ENCODE data around the gene LTBP2. TPM values are rescaled to one million over a fixed set of nuclear protein-coding genes. Genes with fewer than 3 reads are reported as not detected.
A peak's percentile ranks its signal among the peaks of the same experiment; 100 is the strongest.

Gene LTBP2
- total RNA-seq (0.54 TPM), polyA plus RNA-seq (under 1 TPM; 0.02 to 0.25 (median 0.14) TPM)

DNA sequence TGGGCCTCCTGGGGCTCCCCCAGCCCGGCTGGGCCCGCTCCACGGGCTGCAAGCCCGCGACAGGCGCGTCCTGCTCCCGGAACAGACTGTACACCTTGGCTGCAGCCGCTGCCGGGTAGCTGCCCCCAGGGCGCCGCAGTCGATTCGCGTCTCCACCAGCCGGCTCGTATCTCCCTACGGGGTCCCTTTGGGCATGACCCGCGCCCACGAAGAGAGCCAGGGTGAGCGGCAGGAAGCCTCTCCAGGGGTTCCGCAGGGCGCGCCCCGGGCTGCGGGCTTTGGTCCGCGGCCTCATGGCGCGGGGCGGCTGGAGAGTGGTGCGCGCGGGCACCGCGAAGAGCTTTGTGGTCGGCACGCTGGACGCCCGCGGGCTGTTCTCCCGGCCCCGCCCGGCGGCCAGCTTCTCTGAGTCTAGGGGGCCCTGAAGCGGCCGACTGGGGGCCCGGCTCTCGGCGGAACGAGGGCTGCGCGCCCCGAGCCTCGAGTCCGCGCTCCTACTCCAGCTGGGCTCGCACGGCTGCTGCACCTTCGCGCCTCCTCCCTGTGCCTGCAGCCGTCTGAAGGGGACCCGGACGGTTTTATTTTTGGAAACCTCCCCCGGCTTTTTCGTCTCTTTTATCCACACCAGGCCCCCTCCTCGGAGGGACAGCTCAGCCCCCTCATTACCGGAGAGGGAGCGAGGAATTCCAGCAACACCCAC is at the start of gene LTBP2:
TSS of gene LTBP2 (minus strand) at position 588 of the 700 bp plus-strand sequence. CDS start at position 295, 293 bp downstream.
- Histone ChIP-seq H3K36me3 (ENCODE audit: control insufficient read depth, insufficient read depth, low read length) (no peaks in the 10 kb centered on the region), H3K4me3 (ENCODE audit: low read depth, low read length) (no peak within 1 kb of the TSS), H3K27me3 (ENCODE audit: control insufficient read depth, insufficient read depth, low read length) (no peaks in the 10 kb centered on the region), H3K9me3 (ENCODE audit: control insufficient read depth in 2 of 2, low read length in 2 of 2) (no peaks in the 10 kb centered on the region), H3K4me1 (ENCODE audit: control insufficient read depth, insufficient read depth, low read length, poor library complexity, severe bottlenecking) (peaks cover 27% of the 10 kb centered on the region), H3K27ac (ENCODE audit: insufficient read depth, low read length, poor library complexity, severe bottlenecking) (no peak within 1 kb of the TSS)
- Mint-ChIP-seq H3K27ac (no peak within 1 kb of the TSS), H3K4me1 (peaks cover 5 to 50% (median 33%) of the 10 kb centered on the region in 4 donors), H3K36me3 (no peaks in the 10 kb centered on the region), H3K9me3 (peaks cover 0 to 2% (median 0%) of the 10 kb centered on the region in 7 donors), H3K4me3 (peak within 1 kb of the TSS; percentile 78 to 87 (median 84)), H3K27me3 (peaks cover 20% of the 10 kb centered on the region)
- peak in 2 of 3 donors; percentile 22 to 28 for DNase-seq
- no peak for ATAC-seq (ENCODE audit: low read depth in 2 of 2)

DNA sequence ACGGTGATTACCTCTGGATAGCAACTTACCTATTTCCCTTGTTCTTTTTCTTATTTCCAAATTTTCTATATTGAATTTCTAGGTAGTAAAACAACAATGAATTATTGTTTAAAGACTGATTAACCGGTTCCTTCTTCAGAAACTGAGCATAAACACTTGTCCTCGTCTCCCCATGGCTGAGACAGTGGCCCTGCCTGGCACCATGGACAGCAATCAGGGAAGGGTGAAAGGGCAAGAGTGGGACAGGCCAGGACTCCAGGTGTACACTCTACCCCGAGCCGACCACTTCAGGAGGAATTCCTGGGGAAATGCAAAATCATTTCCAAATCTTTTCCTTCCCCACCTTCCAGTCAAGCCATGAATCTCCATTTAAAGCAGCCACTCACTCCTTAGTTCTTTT is 48.8 kb upstream of the LTBP2 start:
- no peak overlapping the region for H3K27ac ChIP-seq (ENCODE audit: insufficient read depth, low read length, poor library complexity, severe bottlenecking)
- peaks cover 43% of the 10 kb centered on the region for H3K36me3 Mint-ChIP-seq
- no peaks in the 10 kb centered on the region for H3K4me1 Mint-ChIP-seq
- DNase-seq (no peak), ATAC-seq (ENCODE audit: low read depth in 2 of 2) (no peak)
- no peaks in the 10 kb centered on the region for H3K9me3 Mint-ChIP-seq
- no peaks in the 10 kb centered on the region for H3K27me3 ChIP-seq (ENCODE audit: control insufficient read depth, insufficient read depth, low read length)
- H3K36me3 ChIP-seq (ENCODE audit: control insufficient read depth, insufficient read depth, low read length): peaks cover 58% of the 10 kb centered on the region
- H3K27ac Mint-ChIP-seq: no peak overlapping the region
- no peaks in the 10 kb centered on the region for H3K27me3 Mint-ChIP-seq
- H3K4me1 ChIP-seq (ENCODE audit: control insufficient read depth, insufficient read depth, low read length, poor library complexity, severe bottlenecking): no peaks in the 10 kb centered on the region
- H3K9me3 ChIP-seq (ENCODE audit: control insufficient read depth in 2 of 2, low read length in 2 of 2): no peaks in the 10 kb centered on the region
- no peak overlapping the region for H3K4me3 Mint-ChIP-seq
- H3K4me3 ChIP-seq (ENCODE audit: low read depth, low read length): no peak overlapping the region

DNA sequence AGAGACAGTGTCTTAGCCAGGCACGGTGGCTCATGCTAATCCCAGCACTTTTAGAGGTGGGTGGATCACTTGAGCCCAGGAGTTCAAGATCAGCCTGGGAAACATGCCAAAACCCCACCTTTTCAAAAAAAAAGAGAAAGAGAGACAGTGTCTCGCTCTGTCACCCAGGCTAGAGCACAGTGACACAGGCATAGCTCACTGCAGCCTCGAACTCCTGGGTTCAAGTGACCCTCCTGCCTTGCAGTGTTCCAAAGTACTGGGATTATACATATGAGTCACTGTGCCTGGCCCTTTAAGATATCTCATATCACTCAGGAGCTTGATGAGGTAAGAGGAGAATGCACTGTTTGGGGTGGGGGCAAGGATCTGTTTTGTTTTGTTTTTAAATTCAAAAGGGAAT is 48.1 kb upstream of the LTBP2 start:
- no peak for ATAC-seq (ENCODE audit: low read depth in 2 of 2)
- H3K4me1 Mint-ChIP-seq: no peaks in the 10 kb centered on the region
- no peaks in the 10 kb centered on the region for H3K9me3 ChIP-seq (ENCODE audit: control insufficient read depth in 2 of 2, low read length in 2 of 2)
- no peak overlapping the region for H3K27ac ChIP-seq (ENCODE audit: insufficient read depth, low read length, poor library complexity, severe bottlenecking)
- H3K27ac Mint-ChIP-seq: peak overlapping the region in 1 of 3 donors; percentile 17
- no peak for DNase-seq
- peaks cover 59% of the 10 kb centered on the region for H3K36me3 ChIP-seq (ENCODE audit: control insufficient read depth, insufficient read depth, low read length)
- peaks cover 39% of the 10 kb centered on the region for H3K36me3 Mint-ChIP-seq
- no peaks in the 10 kb centered on the region for H3K4me1 ChIP-seq (ENCODE audit: control insufficient read depth, insufficient read depth, low read length, poor library complexity, severe bottlenecking)
- no peak overlapping the region for H3K4me3 ChIP-seq (ENCODE audit: low read depth, low read length)
- no peaks in the 10 kb centered on the region for H3K9me3 Mint-ChIP-seq
- no peaks in the 10 kb centered on the region for H3K27me3 ChIP-seq (ENCODE audit: control insufficient read depth, insufficient read depth, low read length)
- H3K27me3 Mint-ChIP-seq: no peaks in the 10 kb centered on the region
- H3K4me3 Mint-ChIP-seq: no peak overlapping the region

DNA sequence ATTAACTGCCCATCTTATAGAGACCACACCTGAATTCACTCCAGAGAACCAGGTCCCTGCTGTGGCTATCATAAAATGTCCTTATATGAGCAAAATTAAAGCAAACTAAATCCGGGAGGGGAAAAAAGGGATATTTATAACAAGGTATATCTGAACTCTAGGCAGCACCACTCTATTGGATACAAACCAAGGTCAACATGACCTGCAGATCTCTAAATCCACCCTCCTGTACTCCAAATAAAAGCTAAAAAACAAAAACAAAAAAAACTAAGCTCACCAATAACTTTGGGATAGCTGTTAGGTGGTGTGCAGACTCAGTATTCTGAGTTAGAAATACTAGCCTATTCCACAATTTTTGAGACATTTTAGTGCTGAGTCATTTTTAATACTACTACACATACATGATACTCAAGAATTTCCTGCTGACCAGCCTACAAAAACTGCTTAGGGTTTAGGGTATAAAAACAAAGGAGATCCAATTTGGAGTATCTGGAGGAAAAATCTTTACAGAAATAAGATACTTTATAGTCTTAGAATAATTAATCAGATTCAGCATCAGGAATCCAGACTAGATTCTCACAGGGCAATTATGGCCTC is 46.6 kb upstream of the LTBP2 start:
- Histone ChIP-seq H3K27ac (ENCODE audit: insufficient read depth, low read length, poor library complexity, severe bottlenecking) (no peak overlapping the region), H3K4me1 (ENCODE audit: control insufficient read depth, insufficient read depth, low read length, poor library complexity, severe bottlenecking) (no peaks in the 10 kb centered on the region), H3K4me3 (ENCODE audit: low read depth, low read length) (no peak overlapping the region), H3K36me3 (ENCODE audit: control insufficient read depth, insufficient read depth, low read length) (peaks cover 47% of the 10 kb centered on the region), H3K9me3 (ENCODE audit: control insufficient read depth in 2 of 2, low read length in 2 of 2) (no peaks in the 10 kb centered on the region), H3K27me3 (ENCODE audit: control insufficient read depth, insufficient read depth, low read length) (no peaks in the 10 kb centered on the region)
- Mint-ChIP-seq H3K9me3 (no peaks in the 10 kb centered on the region), H3K4me3 (no peak overlapping the region), H3K4me1 (peaks cover 0 to 4% (median 2%) of the 10 kb centered on the region in 4 donors), H3K27ac (no peak overlapping the region), H3K36me3 (peaks cover 30% of the 10 kb centered on the region), H3K27me3 (no peaks in the 10 kb centered on the region)
- ATAC-seq (ENCODE audit: low read depth in 2 of 2): no peak
- DNase-seq: no peak

DNA sequence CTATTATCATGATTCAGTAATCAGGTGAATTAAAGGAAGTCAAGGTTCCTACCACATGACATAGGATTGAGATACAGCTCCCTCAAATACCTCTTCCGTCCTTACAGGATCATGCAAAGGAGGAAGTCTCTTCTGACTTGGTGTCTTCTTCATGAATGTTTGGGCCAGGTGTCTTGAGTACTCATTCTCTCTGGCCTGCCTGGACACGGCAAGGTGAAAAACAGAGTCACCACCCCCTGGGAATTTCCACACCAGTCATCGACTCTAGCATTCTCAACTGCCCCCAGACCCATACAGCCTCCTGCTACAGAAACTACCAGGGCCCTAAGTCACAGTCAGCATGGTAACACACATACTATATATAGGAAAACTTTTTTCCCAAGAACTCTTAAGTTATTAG is 44.9 kb upstream of the LTBP2 start:
- H3K36me3 Mint-ChIP-seq: peaks cover 24% of the 10 kb centered on the region
- Histone ChIP-seq H3K4me1 (ENCODE audit: control insufficient read depth, insufficient read depth, low read length, poor library complexity, severe bottlenecking) (no peaks in the 10 kb centered on the region), H3K4me3 (ENCODE audit: low read depth, low read length) (no peak overlapping the region), H3K36me3 (ENCODE audit: control insufficient read depth, insufficient read depth, low read length) (peaks cover 33% of the 10 kb centered on the region), H3K27me3 (ENCODE audit: control insufficient read depth, insufficient read depth, low read length) (no peaks in the 10 kb centered on the region), H3K27ac (ENCODE audit: insufficient read depth, low read length, poor library complexity, severe bottlenecking) (no peak overlapping the region), H3K9me3 (ENCODE audit: control insufficient read depth in 2 of 2, low read length in 2 of 2) (no peaks in the 10 kb centered on the region)
- H3K9me3 Mint-ChIP-seq: no peaks in the 10 kb centered on the region
- peaks cover 0 to 4% (median 2%) of the 10 kb centered on the region in 4 donors for H3K4me1 Mint-ChIP-seq
- ATAC-seq (ENCODE audit: low read depth in 2 of 2) (no peak), DNase-seq (no peak)
- H3K27me3 Mint-ChIP-seq: no peaks in the 10 kb centered on the region
- peak overlapping the region in 1 of 3 donors; percentile 74 for H3K27ac Mint-ChIP-seq
- H3K4me3 Mint-ChIP-seq: no peak overlapping the region

DNA sequence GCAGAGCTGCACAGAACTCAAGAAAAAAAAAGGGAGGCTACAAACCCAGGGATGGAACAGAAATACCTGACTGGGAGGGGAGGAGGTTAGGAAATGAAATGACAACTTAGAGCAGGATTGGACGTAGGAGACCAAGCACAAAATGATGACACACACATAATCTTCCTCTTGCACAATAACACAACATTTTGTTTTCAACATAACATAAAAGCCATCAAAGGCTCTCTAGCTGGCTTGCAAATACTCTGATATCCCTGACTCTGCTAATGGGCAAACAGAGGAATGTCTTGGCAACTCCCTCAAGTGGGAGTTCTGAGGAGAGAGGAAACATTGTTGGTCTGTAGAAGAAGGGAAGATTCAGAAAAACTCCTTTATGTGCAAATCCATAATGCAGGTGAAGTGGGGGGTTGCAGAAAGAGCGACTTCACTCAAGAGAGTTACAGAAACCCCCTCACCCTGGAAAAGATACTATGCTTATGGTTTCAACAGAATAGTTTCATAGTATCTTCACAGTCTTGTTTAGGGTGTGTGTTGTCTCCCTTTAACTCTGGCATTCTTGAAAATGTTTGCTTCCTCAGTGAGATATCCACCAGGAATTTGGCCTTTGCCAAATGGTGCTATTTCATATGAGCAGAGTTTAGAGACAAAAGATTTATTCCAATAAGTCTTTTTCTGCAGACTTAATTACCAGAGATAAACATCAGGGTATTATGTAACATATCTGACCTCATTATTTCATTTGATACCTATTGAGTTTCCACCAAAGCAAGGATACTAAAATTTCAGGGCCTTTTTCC is 43.8 kb upstream of the LTBP2 start:
- no peaks in the 10 kb centered on the region for H3K27me3 ChIP-seq (ENCODE audit: control insufficient read depth, insufficient read depth, low read length)
- ATAC-seq (ENCODE audit: low read depth in 2 of 2): no peak
- H3K27ac ChIP-seq (ENCODE audit: insufficient read depth, low read length, poor library complexity, severe bottlenecking): no peak overlapping the region
- Mint-ChIP-seq H3K4me1 (peaks cover 5 to 9% (median 7%) of the 10 kb centered on the region in 4 donors), H3K9me3 (no peaks in the 10 kb centered on the region), H3K36me3 (peaks cover 16% of the 10 kb centered on the region), H3K27ac (peak overlapping the region in 2 of 3 donors; percentile 1 to 47), H3K4me3 (no peak overlapping the region), H3K27me3 (no peaks in the 10 kb centered on the region)
- H3K36me3 ChIP-seq (ENCODE audit: control insufficient read depth, insufficient read depth, low read length): peaks cover 30% of the 10 kb centered on the region
- no peaks in the 10 kb centered on the region for H3K9me3 ChIP-seq (ENCODE audit: control insufficient read depth in 2 of 2, low read length in 2 of 2)
- H3K4me1 ChIP-seq (ENCODE audit: control insufficient read depth, insufficient read depth, low read length, poor library complexity, severe bottlenecking): no peaks in the 10 kb centered on the region
- no peak for DNase-seq
- no peak overlapping the region for H3K4me3 ChIP-seq (ENCODE audit: low read depth, low read length)

DNA sequence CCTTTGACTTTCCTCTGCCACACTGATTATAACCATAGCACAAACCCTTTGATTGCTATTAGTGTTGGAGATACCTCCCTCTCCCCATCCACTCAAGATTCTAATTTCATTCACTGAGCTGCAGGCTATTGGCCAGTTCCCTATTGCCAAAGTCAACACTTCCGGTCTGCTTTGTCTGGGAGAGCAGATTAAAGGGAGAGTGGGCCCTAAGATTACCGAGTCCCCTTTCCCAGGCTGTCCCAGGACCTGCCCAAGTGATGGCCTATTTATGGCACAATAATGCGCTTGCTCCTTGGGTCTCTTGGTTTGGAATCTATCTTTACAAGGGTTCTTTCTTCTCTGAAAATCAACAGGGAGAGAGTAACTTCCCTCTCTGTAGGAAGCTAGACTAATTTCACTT is 42.9 kb upstream of the LTBP2 start:
- H3K4me3 Mint-ChIP-seq: no peak overlapping the region
- no peak for ATAC-seq (ENCODE audit: low read depth in 2 of 2)

More for the DNA sequence above, 42.9 kb upstream of the LTBP2 start:
- no peak for DNase-seq
- Histone ChIP-seq H3K4me3 (ENCODE audit: low read depth, low read length) (no peak overlapping the region), H3K36me3 (ENCODE audit: control insufficient read depth, insufficient read depth, low read length) (peaks cover 24% of the 10 kb centered on the region), H3K27ac (ENCODE audit: insufficient read depth, low read length, poor library complexity, severe bottlenecking) (no peak overlapping the region), H3K9me3 (ENCODE audit: control insufficient read depth in 2 of 2, low read length in 2 of 2) (no peaks in the 10 kb centered on the region), H3K27me3 (ENCODE audit: control insufficient read depth, insufficient read depth, low read length) (no peaks in the 10 kb centered on the region), H3K4me1 (ENCODE audit: control insufficient read depth, insufficient read depth, low read length, poor library complexity, severe bottlenecking) (no peaks in the 10 kb centered on the region)
- H3K27me3 Mint-ChIP-seq: no peaks in the 10 kb centered on the region
- peak overlapping the region in 1 of 3 donors; percentile 47 for H3K27ac Mint-ChIP-seq
- peaks cover 5 to 11% (median 8%) of the 10 kb centered on the region in 4 donors for H3K4me1 Mint-ChIP-seq
- peaks cover 14% of the 10 kb centered on the region for H3K36me3 Mint-ChIP-seq
- H3K9me3 Mint-ChIP-seq: no peaks in the 10 kb centered on the region
